ENCODE measurements around the gene MAP4K3.
A peak's percentile ranks its signal among the peaks of the same experiment; 100 is the strongest.

MAP4K3 gene

DNA sequence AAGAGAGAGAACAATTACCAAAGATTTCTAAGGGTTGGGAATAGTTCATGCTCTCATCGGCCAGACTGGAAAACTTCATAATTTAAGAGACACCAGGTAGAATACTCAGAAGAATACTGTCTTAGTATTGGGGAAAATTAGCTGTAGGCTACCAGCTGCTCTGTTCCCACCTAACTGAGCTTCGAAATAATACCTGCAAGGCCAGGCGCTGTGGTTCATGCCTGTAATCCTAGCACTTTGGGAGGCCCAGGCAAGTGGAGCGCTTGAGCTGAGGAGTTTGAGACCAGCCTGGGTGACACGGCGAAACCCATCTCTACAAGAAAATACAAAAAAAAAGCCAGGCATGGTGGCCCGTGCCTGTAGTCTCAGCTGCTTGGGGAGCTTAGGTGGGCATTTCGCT lies 35.8 kb downstream of the MAP4K3 start:
- Mint-ChIP-seq H3K27me3 (ENCODE audit: low read depth, poor library complexity) (no peaks in the 10 kb centered on the region), H3K9me3 (no peaks in the 10 kb centered on the region)

DNA sequence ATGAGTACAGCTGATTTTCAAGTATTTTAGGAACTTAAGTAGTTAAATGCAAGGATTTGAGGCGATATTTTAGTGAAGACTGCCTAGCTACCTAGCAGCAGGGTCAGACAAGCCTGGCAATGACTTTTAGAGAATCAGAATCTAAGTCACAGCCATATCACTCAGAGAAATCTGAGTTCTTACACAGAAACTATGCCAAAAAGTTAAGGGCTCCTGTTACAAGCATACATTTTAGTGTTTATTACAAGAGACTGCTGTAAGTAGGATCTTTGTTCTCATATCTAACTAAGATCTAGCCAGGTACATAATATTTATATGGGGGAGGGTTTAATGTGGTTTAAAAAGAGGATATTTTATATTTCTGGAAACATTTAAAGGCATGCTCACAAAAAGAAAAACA lies 37.5 kb downstream of the MAP4K3 start:
- H3K9me3 Mint-ChIP-seq, result no peaks in the 10 kb centered on the region
- H3K27ac Mint-ChIP-seq, result peak overlapping the region; percentile 80
- H3K27me3 Mint-ChIP-seq (ENCODE audit: low read depth, poor library complexity), result no peaks in the 10 kb centered on the region
- DNase-seq, result no peak
- peaks cover 34% of the 10 kb centered on the region for H3K4me1 Mint-ChIP-seq
- H3K36me3 Mint-ChIP-seq (ENCODE audit: low read depth), result peaks cover 13% of the 10 kb centered on the region
- TF ChIP-seq, protein P1, sequence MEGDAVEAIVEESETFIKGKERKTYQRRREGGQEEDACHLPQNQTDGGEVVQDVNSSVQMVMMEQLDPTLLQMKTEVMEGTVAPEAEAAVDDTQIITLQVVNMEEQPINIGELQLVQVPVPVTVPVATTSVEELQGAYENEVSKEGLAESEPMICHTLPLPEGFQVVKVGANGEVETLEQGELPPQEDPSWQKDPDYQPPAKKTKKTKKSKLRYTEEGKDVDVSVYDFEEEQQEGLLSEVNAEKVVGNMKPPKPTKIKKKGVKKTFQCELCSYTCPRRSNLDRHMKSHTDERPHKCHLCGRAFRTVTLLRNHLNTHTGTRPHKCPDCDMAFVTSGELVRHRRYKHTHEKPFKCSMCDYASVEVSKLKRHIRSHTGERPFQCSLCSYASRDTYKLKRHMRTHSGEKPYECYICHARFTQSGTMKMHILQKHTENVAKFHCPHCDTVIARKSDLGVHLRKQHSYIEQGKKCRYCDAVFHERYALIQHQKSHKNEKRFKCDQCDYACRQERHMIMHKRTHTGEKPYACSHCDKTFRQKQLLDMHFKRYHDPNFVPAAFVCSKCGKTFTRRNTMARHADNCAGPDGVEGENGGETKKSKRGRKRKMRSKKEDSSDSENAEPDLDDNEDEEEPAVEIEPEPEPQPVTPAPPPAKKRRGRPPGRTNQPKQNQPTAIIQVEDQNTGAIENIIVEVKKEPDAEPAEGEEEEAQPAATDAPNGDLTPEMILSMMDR (IDR thresholded peaks at IDR 0.05), result no peak
- no peak overlapping the region for H3K4me3 Mint-ChIP-seq

More for the DNA sequence above, 35.8 kb downstream of the MAP4K3 start:
- DNase-seq, result no peak
- Mint-ChIP-seq H3K36me3 (ENCODE audit: low read depth) (peaks cover 13% of the 10 kb centered on the region), H3K4me3 (no peak overlapping the region), H3K4me1 (peaks cover 48% of the 10 kb centered on the region), H3K27ac (peak overlapping the region; percentile 93)
- TF ChIP-seq, protein P1 (IDR thresholded peaks at IDR 0.05), result no peak

DNA sequence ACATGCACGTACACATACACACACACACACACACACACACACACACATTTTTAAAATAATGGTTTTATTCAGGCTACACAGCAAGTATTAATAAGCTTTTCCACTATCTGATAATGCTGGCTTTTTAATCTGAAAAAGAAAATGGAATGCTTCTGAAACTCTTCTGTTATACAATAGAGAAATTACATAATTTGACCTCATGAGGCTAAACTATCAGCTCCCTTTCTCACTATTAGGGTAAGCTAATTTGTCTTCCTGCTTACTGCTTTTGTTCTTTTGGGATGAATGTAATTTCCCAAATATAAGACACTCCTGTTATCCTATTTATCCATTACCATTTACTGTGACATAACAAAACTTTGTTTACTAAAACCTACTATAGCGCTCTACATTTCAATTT lies 41.8 kb downstream of the MAP4K3 start:
- TF ChIP-seq, protein P1 (IDR thresholded peaks at IDR 0.05), result no peak
- DNase-seq, result no peak
- Mint-ChIP-seq H3K9me3 (peaks cover 11% of the 10 kb centered on the region), H3K4me1 (peaks cover 19% of the 10 kb centered on the region), H3K36me3 (ENCODE audit: low read depth) (peaks cover 30% of the 10 kb centered on the region), H3K27ac (peak overlapping the region; percentile 86), H3K27me3 (ENCODE audit: low read depth, poor library complexity) (no peaks in the 10 kb centered on the region), H3K4me3 (no peak overlapping the region)

DNA sequence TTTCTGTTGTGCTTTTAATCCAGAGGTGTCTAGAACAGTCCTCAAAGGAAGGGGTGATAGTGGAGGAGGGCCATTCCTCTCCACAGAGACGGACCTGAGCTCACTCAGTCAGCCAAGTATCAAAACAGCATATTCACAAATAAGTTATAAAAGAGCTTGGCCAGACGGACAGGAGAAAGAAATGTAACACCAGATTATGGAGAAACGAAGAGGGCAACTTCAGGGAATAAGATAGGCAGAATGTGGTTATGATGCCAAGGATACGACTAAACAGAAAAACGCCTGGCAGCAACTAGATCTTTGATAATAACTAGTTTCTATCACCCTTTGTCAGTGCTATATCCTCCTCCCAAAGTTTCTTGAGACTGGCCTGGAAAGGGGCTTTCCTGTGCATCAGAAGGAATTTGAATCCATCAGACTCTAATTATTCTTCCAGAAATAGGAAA lies 42.5 kb downstream of the MAP4K3 start:
- H3K27ac Mint-ChIP-seq, result peak overlapping the region; percentile 52
- H3K4me3 Mint-ChIP-seq, result no peak overlapping the region
- H3K36me3 Mint-ChIP-seq (ENCODE audit: low read depth), result peaks cover 31% of the 10 kb centered on the region
- TF ChIP-seq, protein P1 (IDR thresholded peaks at IDR 0.05), result no peak
- no peak for DNase-seq
- H3K9me3 Mint-ChIP-seq, result peaks cover 11% of the 10 kb centered on the region
- no peaks in the 10 kb centered on the region for H3K27me3 Mint-ChIP-seq (ENCODE audit: low read depth, poor library complexity)
- peaks cover 13% of the 10 kb centered on the region for H3K4me1 Mint-ChIP-seq

DNA sequence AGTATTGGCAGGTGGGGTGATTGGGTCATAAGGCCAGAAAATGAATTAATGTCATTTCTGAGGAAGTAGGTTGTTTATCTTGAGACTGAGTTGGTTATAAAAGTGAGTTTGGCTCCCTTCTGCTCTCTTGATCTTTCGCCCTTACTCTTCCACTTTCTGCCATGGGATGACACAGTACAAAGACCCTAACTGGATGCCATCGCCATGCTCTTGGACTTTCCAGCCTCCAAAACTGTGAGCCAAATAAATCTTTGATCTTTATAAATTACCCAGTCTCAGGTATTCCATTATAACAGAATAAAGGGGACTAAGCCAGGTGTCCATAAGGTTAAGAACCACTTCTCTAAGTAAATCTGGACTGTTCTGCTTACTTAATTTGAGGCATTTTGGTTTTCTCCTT lies 44.4 kb downstream of the MAP4K3 start:
- no peak overlapping the region for H3K27ac Mint-ChIP-seq
- no peaks in the 10 kb centered on the region for H3K27me3 Mint-ChIP-seq (ENCODE audit: low read depth, poor library complexity)
- peaks cover 7% of the 10 kb centered on the region for H3K4me1 Mint-ChIP-seq
- H3K4me3 Mint-ChIP-seq, result no peak overlapping the region
- TF ChIP-seq, protein P1 (IDR thresholded peaks at IDR 0.05), result no peak
- peaks cover 11% of the 10 kb centered on the region for H3K9me3 Mint-ChIP-seq
- DNase-seq, result no peak
- peaks cover 31% of the 10 kb centered on the region for H3K36me3 Mint-ChIP-seq (ENCODE audit: low read depth)

DNA sequence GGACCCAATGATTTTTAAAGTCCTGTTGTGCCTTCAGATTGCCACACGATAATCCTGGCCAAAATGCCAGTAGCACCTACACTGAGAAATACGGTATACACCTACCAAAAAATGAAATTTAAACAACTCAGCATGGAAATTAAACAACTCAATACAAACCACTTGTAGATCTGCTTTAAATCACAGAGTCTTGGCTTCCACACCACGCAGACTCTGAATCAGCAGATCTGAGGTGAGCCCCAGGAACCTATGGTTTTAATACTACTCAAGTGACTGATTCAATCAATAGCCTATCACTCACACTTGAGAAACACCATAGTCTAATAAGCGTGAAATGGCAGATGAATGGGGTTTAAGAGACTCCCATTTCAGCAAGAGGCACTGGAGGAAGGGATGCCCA lies 46.9 kb downstream of the MAP4K3 start:
- Mint-ChIP-seq H3K36me3 (ENCODE audit: low read depth) (peaks cover 56% of the 10 kb centered on the region), H3K27me3 (ENCODE audit: low read depth, poor library complexity) (no peaks in the 10 kb centered on the region), H3K4me1 (peaks cover 7% of the 10 kb centered on the region), H3K9me3 (peaks cover 35% of the 10 kb centered on the region), H3K4me3 (no peak overlapping the region), H3K27ac (no peak overlapping the region)
- TF ChIP-seq, protein P1 (IDR thresholded peaks at IDR 0.05), result no peak
- no peak for DNase-seq
